ENCODE measurements around the gene PARD6A.

DNA sequence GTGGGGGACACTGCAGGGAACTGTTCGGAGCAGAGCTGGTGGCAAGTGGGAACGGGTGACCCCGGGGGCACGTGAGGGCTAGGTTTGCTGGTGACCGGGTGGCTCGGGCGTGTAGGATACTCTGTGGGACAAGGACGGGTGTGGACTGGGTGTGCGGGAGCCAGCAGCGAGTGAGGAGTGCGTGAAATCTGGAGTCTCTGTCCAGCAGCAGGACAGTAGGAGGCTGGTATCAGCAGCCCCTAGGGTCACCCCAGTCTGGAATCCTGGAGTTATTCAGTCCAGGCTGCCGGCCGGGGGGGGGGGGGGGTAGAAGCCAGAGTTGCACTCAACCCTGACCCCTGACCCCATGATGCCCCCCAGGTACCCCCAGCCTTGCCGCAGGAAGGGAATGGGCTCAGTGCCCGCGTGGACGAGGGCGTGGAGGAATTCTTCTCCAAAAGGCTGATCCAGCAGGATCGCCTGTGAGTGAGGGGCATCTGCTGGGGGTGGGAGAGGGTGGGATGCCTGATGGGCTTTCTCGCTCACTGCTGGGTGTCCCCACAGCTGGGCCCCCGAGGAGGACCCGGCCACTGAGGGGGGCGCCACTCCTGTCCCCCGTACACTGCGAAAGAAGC lies 6.9 kb upstream of the PARD6A start:
- TF ChIP-seq, protein P1, sequence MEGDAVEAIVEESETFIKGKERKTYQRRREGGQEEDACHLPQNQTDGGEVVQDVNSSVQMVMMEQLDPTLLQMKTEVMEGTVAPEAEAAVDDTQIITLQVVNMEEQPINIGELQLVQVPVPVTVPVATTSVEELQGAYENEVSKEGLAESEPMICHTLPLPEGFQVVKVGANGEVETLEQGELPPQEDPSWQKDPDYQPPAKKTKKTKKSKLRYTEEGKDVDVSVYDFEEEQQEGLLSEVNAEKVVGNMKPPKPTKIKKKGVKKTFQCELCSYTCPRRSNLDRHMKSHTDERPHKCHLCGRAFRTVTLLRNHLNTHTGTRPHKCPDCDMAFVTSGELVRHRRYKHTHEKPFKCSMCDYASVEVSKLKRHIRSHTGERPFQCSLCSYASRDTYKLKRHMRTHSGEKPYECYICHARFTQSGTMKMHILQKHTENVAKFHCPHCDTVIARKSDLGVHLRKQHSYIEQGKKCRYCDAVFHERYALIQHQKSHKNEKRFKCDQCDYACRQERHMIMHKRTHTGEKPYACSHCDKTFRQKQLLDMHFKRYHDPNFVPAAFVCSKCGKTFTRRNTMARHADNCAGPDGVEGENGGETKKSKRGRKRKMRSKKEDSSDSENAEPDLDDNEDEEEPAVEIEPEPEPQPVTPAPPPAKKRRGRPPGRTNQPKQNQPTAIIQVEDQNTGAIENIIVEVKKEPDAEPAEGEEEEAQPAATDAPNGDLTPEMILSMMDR (optimal IDR thresholded peaks at IDR 0.05 in 1 of 3, IDR thresholded peaks at IDR 0.05 in 1 of 3, conservative IDR thresholded peaks at IDR 0.05 in 1 of 3; ENCODE audit: extremely low read depth in 1 of 3, insufficient read depth in 2 of 3, low read length in 3 of 3), result no peak
- TF ChIP-seq EZH2 (IDR thresholded peaks at IDR 0.05; ENCODE audit: low read length), result peak; percentile 63

Measured in keratinocyte (primary cell).